Trophoblast cell (in vitro differentiated cells and primary cell): ENCODE measurements around the gene CCL15.

ENCODE experiments used
- DNase-seq, 2 donors: peaks; one replicate each; pipeline ENCODE4 v3.0.0-alpha.2; 2016
- H2AFZ ChIP-seq: 2 replicates; pipeline ENCODE4 v1.6.1; 2013; ENCODE audit warnings: low read length, moderate library complexity, mild to moderate bottlenecking; ENCODE audit not compliant: insufficient read depth, poor library complexity
- H2AK5ac ChIP-seq: 2 replicates; pipeline ENCODE4 v1.6.1; 2013; ENCODE audit warnings: mild to moderate bottlenecking, low read length
- H2BK120ac ChIP-seq: 2 replicates; pipeline ENCODE4 v1.6.1; 2013; ENCODE audit warnings: low read length, mild to moderate bottlenecking, moderate library complexity; ENCODE audit not compliant: insufficient read depth, poor library complexity
- H2BK12ac ChIP-seq: 2 replicates; pipeline ENCODE4 v1.6.1; 2013; ENCODE audit warnings: mild to moderate bottlenecking, low read length, moderate library complexity
- H2BK5ac ChIP-seq: 2 replicates; pipeline ENCODE4 v1.6.1; 2013; ENCODE audit warnings: low read length, low read depth, moderate library complexity, mild to moderate bottlenecking; ENCODE audit not compliant: poor library complexity
- H3K14ac ChIP-seq: 2 replicates; pipeline ENCODE4 v1.6.1; 2013; ENCODE audit warnings: mild to moderate bottlenecking, low read length
- H3K18ac ChIP-seq: 2 replicates; pipeline ENCODE4 v1.6.1; 2013; ENCODE audit warnings: mild to moderate bottlenecking, low read length
- H3K23ac ChIP-seq: 2 replicates; pipeline ENCODE4 v1.6.1; 2013; ENCODE audit warnings: low read length
- H3K27ac ChIP-seq: 2 replicates; pipeline ENCODE4 v1.5.1; 2013; ENCODE audit warnings: low read depth, mild to moderate bottlenecking, inconsistent platforms, low read length, moderate library complexity
- H3K27me3 ChIP-seq: 2 replicates; pipeline ENCODE4 v1.6.1; 2013; ENCODE audit warnings: inconsistent platforms, mild to moderate bottlenecking, low read length, moderate library complexity; ENCODE audit not compliant: insufficient read depth
- H3K36me3 ChIP-seq, 2 experiments: 1 replicate in 1 of 2; 2 replicates in 1 of 2; pipeline ENCODE4 v1.6.1; 2013; ENCODE audit warnings: low read length in 2 of 2, mild to moderate bottlenecking in 2 of 2, moderate library complexity in 1 of 2; ENCODE audit not compliant: insufficient read depth in 2 of 2, control insufficient read depth in 1 of 2
- H3K4ac ChIP-seq: 2 replicates; pipeline ENCODE4 v1.6.1; 2013; ENCODE audit warnings: low read depth, mild to moderate bottlenecking, low read length, moderate library complexity
- H3K4me1 ChIP-seq, 2 experiments: 1 replicate in 1 of 2; 2 replicates in 1 of 2; pipeline ENCODE4 v1.6.1; 2013; ENCODE audit warnings: low read length in 2 of 2, mild to moderate bottlenecking in 2 of 2, moderate library complexity in 1 of 2; ENCODE audit not compliant: insufficient read depth in 2 of 2, control insufficient read depth in 1 of 2
- H3K4me2 ChIP-seq: 2 replicates; pipeline ENCODE4 v1.6.1; 2013; ENCODE audit warnings: inconsistent platforms, mild to moderate bottlenecking, low read length, moderate library complexity
- H3K4me3 ChIP-seq: 2 replicates; pipeline ENCODE4 v1.5.1; 2013; ENCODE audit warnings: mild to moderate bottlenecking, low read depth, low read length, inconsistent platforms
- H3K79me1 ChIP-seq: one replicate; pipeline ENCODE4 v1.6.1; 2013; ENCODE audit warnings: low read length
- H3K79me2 ChIP-seq: 2 replicates; pipeline ENCODE4 v1.6.1; 2013; ENCODE audit warnings: low read length, mild to moderate bottlenecking; ENCODE audit not compliant: control insufficient read depth, insufficient read depth, poor library complexity
- H3K9ac ChIP-seq: 2 replicates; pipeline ENCODE4 v1.6.1; 2013; ENCODE audit warnings: mild to moderate bottlenecking, low read length
- H3K9me3 ChIP-seq: 2 replicates; pipeline ENCODE4 v1.6.1; 2013; ENCODE audit warnings: low read depth, mild to moderate bottlenecking, control low read depth, inconsistent platforms, low read length; ENCODE audit not compliant: insufficient read depth
- H4K12ac ChIP-seq: 2 replicates; pipeline ENCODE4 v1.6.1; 2013; ENCODE audit warnings: low read depth, mild to moderate bottlenecking, low read length, moderate library complexity
- H4K8ac ChIP-seq: 2 replicates; pipeline ENCODE4 v1.6.1; 2013; ENCODE audit warnings: low read depth, mild to moderate bottlenecking, low read length, moderate library complexity
- H4K91ac ChIP-seq: one replicate; pipeline ENCODE4 v1.6.1; 2013; ENCODE audit warnings: low read depth, mild to moderate bottlenecking, low read length, moderate library complexity
- WGBS: extraction: QIAGEN DNeasy Blood & Tissue Kit; methylation state at CpG from one replicate; pipeline ENCODE4 v1.1.7; 2013; ENCODE audit warnings: missing lambda C conversion rate; ENCODE audit not compliant: insufficient read length, insufficient coverage; ENCODE audit errors: extremely low coverage; 5-methylcytosine and 5-hydroxymethylcytosine counted together

Gene CCL15

GRCh38 chr17:36002631-36003030 is 1.3 kb upstream of the CCL15 start:
- no peak overlapping the region for H3K23ac ChIP-seq
- no peaks in the 10 kb centered on the region for H3K4me1 ChIP-seq
- H3K9me3 ChIP-seq, result peaks cover under 1% of the 10 kb centered on the region
- H3K4me2 ChIP-seq, result no peak overlapping the region
- H3K36me3 ChIP-seq, result no peaks in the 10 kb centered on the region
- H3K18ac ChIP-seq, result no peak overlapping the region
- H2BK12ac ChIP-seq, result no peak overlapping the region
- no peak overlapping the region for H3K4ac ChIP-seq
- no peak overlapping the region for H3K27ac ChIP-seq
- H4K12ac ChIP-seq, result no peak overlapping the region
- WGBS, result no CpG with 5 or more reads among the region's 7 CpGs
- H2BK120ac ChIP-seq, result no peak overlapping the region
- H2BK5ac ChIP-seq, result no peak overlapping the region
- H2AK5ac ChIP-seq, result no peak overlapping the region
- H3K9ac ChIP-seq, result no peak overlapping the region
- no peak overlapping the region for H2AFZ ChIP-seq
- no peak overlapping the region for H4K8ac ChIP-seq
- H3K27me3 ChIP-seq, result no peaks in the 10 kb centered on the region
- no peak overlapping the region for H4K91ac ChIP-seq
- H3K79me1 ChIP-seq, result no peaks in the 10 kb centered on the region
- H3K14ac ChIP-seq, result no peak overlapping the region
- no peak overlapping the region for H3K4me3 ChIP-seq
- no peaks in the 10 kb centered on the region for H3K79me2 ChIP-seq
- no peak for DNase-seq

- Histone ChIP-seq H2AFZ (no peak overlapping the region), H3K18ac (no peak overlapping the region), H3K79me2 (no peaks in the 10 kb centered on the region), H3K9me3 (no peaks in the 10 kb centered on the region), H3K4ac (no peak overlapping the region), H3K23ac (no peak overlapping the region), H3K27ac (no peak overlapping the region), H4K91ac (no peak overlapping the region), H2BK5ac (no peak overlapping the region), H3K36me3 (no peaks in the 10 kb centered on the region), H3K4me3 (no peak overlapping the region), H2BK120ac (no peak overlapping the region), H3K27me3 (no peaks in the 10 kb centered on the region), H2BK12ac (no peak overlapping the region), H3K14ac (no peak overlapping the region), H3K9ac (peak overlapping the region; percentile 4), H3K79me1 (no peaks in the 10 kb centered on the region), H3K4me2 (no peak overlapping the region), H4K8ac (no peak overlapping the region), H2AK5ac (no peak overlapping the region), H4K12ac (no peak overlapping the region), H3K4me1 (no peaks in the 10 kb centered on the region)
- no peak for DNase-seq
- WGBS, result no CpG with 5 or more reads among the region's 6 CpGs
Observed at GRCh38 chr17:36001862-36002603, 680 bp upstream of the CCL15 start.

- no peak overlapping the region for H3K23ac ChIP-seq
- H4K91ac ChIP-seq, result no peak overlapping the region
- no peak overlapping the region for H2AK5ac ChIP-seq
- no peak for DNase-seq
- no peaks in the 10 kb centered on the region for H3K9me3 ChIP-seq
- no peak overlapping the region for H3K4me2 ChIP-seq
- H2BK5ac ChIP-seq, result no peak overlapping the region
- no CpG with 5 or more reads among the region's 6 CpGs for WGBS
- H2AFZ ChIP-seq, result no peak overlapping the region
- no peak overlapping the region for H3K14ac ChIP-seq
- no peak overlapping the region for H3K9ac ChIP-seq
- H2BK12ac ChIP-seq, result no peak overlapping the region
- H2BK120ac ChIP-seq, result no peak overlapping the region
- no peak overlapping the region for H4K12ac ChIP-seq
- H3K4me3 ChIP-seq, result no peak overlapping the region
- no peak overlapping the region for H3K4ac ChIP-seq
- H3K18ac ChIP-seq, result no peak overlapping the region
- no peak overlapping the region for H4K8ac ChIP-seq
- no peaks in the 10 kb centered on the region for H3K79me2 ChIP-seq
- no peaks in the 10 kb centered on the region for H3K36me3 ChIP-seq
- H3K27me3 ChIP-seq, result no peaks in the 10 kb centered on the region
- H3K4me1 ChIP-seq, result no peaks in the 10 kb centered on the region
- H3K27ac ChIP-seq, result no peak overlapping the region
- no peaks in the 10 kb centered on the region for H3K79me1 ChIP-seq
Observed at GRCh38 chr17:36000732-36001109, 632 bp downstream of the CCL15 start.

- DNase-seq, result no peak
- Histone ChIP-seq H2BK5ac (no peak overlapping the region), H3K79me1 (no peaks in the 10 kb centered on the region), H2AK5ac (no peak overlapping the region), H3K4me3 (no peak overlapping the region), H3K27me3 (no peaks in the 10 kb centered on the region), H3K9ac (no peak overlapping the region), H2BK12ac (no peak overlapping the region), H3K9me3 (no peaks in the 10 kb centered on the region), H4K8ac (no peak overlapping the region), H3K36me3 (no peaks in the 10 kb centered on the region), H3K18ac (no peak overlapping the region), H3K79me2 (no peaks in the 10 kb centered on the region), H2AFZ (no peak overlapping the region), H2BK120ac (no peak overlapping the region), H3K4me2 (no peak overlapping the region), H3K14ac (no peak overlapping the region), H3K23ac (no peak overlapping the region), H3K4me1 (no peaks in the 10 kb centered on the region), H4K91ac (no peak overlapping the region), H3K27ac (no peak overlapping the region), H4K12ac (no peak overlapping the region), H3K4ac (no peak overlapping the region)
- WGBS, result no CpG with 5 or more reads among the region's 1 CpG
Observed at GRCh38 chr17:35998756-35999155, 2.6 kb downstream of the CCL15 start.
